Skeletal muscle tissue (tissue), 4 donors: ENCODE results near the gene PDIK1L. TPM values are rescaled to one million over a fixed set of nuclear protein-coding genes. Genes with fewer than 3 reads are reported as not detected.
A peak's percentile ranks its signal among the peaks of the same experiment; 100 is the strongest.
"Not testable (repeated sequence)": the region's sequence is repeated elsewhere in the genome, so short reads cannot be mapped to it uniquely, and the experiment has no call there.

Source experiments
- H3K27ac ChIP-seq: one replicate; pipeline ENCODE4 v1.7.0; 2013; ENCODE audit warnings: mild to moderate bottlenecking, low read depth, low read length, inconsistent platforms
- H3K27me3 ChIP-seq, 3 donors: one replicate each; pipeline ENCODE4 v1.7.0; 2013; ENCODE audit warnings: low read length in 3 of 3; ENCODE audit not compliant: control insufficient read depth in 3 of 3, insufficient read depth in 3 of 3
- H3K36me3 ChIP-seq, 3 donors: one replicate each; pipeline ENCODE4 v1.7.0; 2013; ENCODE audit warnings: low read length in 3 of 3; ENCODE audit not compliant: control insufficient read depth in 3 of 3, insufficient read depth in 3 of 3
- H3K4me1 ChIP-seq, 3 donors: one replicate each; pipeline ENCODE4 v1.7.0; 2013; ENCODE audit warnings: low read length in 3 of 3, mild to moderate bottlenecking in 3 of 3; ENCODE audit not compliant: control insufficient read depth in 3 of 3, insufficient read depth in 3 of 3
- H3K4me3 ChIP-seq, 3 donors: one replicate each; pipeline ENCODE4 v1.7.0; 2013; ENCODE audit warnings: low read length in 3 of 3
- H3K9ac ChIP-seq, 3 donors: one replicate each; pipeline ENCODE4 v1.7.0; 2013; ENCODE audit warnings: low read length in 3 of 3, mild to moderate bottlenecking in 3 of 3, moderate library complexity in 2 of 3, low read depth in 1 of 3
- H3K9me3 ChIP-seq, 3 donors: one replicate each; pipeline ENCODE4 v1.7.0; 2013; ENCODE audit warnings: low read length in 3 of 3; ENCODE audit not compliant: control insufficient read depth in 3 of 3
- total RNA-seq: library from RNA; depleted of rRNA; stranded (reverse); fragments of >200 nt; gene quantifications from one replicate; pipeline ENCODE4 v1.2.3, GENCODE V29; 2014
- donor health status: Osteomylitis.

Gene PDIK1L
- total RNA-seq, 1 donor from 2014 or later = 7.8 TPM

DNA sequence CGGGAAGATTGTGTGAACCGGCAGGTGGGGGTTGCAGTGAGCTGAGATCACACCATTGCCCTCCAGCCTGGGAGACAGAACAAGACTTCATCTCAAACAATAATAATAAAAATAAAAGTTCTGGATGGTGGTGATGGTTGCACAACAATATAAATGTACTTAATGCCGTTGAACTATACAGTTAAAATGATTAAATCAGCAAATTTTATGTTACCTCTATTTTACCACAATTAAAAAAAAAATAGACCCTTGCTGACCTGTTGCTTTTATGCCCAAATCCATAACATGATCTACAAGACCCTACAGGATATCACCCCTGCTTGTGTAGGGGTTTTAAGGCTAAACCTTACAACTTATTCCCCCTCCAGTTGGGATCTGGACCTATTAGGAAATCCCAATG is 11.8 kb upstream of the PDIK1L start:
- Histone ChIP-seq H3K4me3 (no peak overlapping the region), H3K27me3 (no peaks in the 10 kb centered on the region), H3K27ac (no peak overlapping the region), H3K9ac (no peak overlapping the region), H3K9me3 (no peaks in the 10 kb centered on the region), H3K36me3 (no peaks in the 10 kb centered on the region), H3K4me1 (peaks cover 2 to 12% (median 8%) of the 10 kb centered on the region in 3 donors)

DNA sequence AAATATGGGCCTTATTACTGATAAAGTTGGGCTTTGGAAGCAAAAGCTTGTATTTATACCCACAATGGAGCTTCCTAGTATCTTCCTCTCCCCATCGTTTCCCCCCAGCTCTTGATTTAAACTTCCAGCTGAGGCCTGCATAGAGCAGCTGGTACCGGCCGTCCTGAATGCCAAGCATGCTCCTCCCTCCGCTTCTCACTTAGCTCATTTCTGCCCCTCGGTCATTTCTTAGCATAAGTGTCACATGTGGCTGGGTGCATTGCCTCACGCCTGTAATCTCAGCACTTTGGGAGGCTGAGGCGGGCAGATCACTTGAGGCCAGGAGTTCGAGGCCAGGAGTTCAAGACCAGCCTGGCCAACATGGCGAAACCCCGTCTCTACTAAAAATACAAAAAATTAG is 11.4 kb upstream of the PDIK1L start:
- H3K36me3 ChIP-seq, H3K4me1 ChIP-seq, H3K9me3 ChIP-seq, H3K9ac ChIP-seq, H3K27ac ChIP-seq, H3K4me3 ChIP-seq, H3K27me3 ChIP-seq: not testable (repeated sequence)

DNA sequence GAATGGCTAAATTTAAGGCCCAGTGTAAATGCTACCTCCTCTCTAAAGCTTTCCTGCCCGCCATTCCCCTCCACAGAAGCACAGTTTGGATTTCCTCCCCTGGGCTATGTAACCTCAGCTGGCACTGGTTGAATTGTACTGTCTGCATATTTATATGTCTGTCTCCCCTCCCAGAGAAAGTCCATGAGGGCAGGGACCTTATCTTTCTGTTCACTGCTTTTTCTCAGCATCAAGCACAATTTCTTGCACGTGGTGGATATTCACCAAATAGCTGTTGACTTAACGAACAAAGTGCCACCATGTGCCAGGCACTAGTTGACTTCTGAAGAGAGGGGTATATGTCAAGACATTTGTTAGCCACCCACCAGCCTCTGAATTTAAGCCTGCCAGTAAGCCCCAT is 9.5 kb upstream of the PDIK1L start:
- H3K4me3 ChIP-seq = no peak overlapping the region
- H3K4me1 ChIP-seq = peaks cover 0 to 7% (median 5%) of the 10 kb centered on the region in 3 donors
- no peak overlapping the region for H3K27ac ChIP-seq
- H3K27me3 ChIP-seq = no peaks in the 10 kb centered on the region
- H3K36me3 ChIP-seq = no peaks in the 10 kb centered on the region
- H3K9me3 ChIP-seq = no peaks in the 10 kb centered on the region
- H3K9ac ChIP-seq = no peak overlapping the region

DNA sequence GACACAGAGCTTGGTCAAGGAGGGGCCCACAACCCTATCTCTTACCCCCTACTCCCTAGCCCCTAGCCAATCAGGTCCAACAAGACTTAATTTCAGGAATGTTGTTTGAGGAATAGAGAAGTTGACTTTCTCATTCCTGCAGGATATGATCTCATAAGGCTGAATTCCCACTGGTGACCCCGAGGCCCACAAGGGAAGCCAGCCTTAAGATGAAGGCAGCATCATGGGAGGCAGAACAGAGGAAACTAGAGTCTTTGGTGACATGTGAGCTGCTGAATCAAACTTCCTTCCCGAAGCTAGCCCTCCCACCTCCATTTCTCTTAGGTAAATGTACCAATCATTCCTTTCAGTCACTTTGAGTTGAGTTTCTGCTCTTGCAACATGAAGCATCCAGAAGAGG is 9.1 kb upstream of the PDIK1L start:
- no peak overlapping the region for H3K9ac ChIP-seq

DNA sequence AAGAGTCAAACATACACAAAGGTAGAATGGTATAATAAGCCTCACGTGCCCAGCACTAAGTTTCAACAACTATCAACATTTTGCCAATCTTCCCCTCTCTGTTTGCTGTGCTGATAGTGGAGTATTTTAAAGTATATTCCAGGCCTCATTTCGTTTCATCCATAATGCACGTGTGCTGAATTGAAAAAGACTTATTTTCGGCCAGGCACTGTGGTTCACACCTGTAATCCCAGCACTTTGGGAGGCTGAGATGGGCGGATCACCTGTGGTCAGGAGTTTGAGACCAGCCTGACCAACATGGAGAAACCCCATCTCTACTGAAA is 6.4 kb upstream of the PDIK1L start:
- H3K27ac ChIP-seq, H3K27me3 ChIP-seq, H3K4me3 ChIP-seq, H3K9me3 ChIP-seq, H3K36me3 ChIP-seq: not testable (repeated sequence)
- H3K4me1 ChIP-seq = peaks cover 3 to 10% (median 7%) of the 10 kb centered on the region in 3 donors
- peak overlapping the region in 1 of 3 donors; percentile 20 for H3K9ac ChIP-seq

More for the DNA sequence above, 9.1 kb upstream of the PDIK1L start:
- no peaks in the 10 kb centered on the region for H3K27me3 ChIP-seq
- H3K27ac ChIP-seq = no peak overlapping the region
- no peaks in the 10 kb centered on the region for H3K9me3 ChIP-seq
- no peaks in the 10 kb centered on the region for H3K36me3 ChIP-seq
- H3K4me1 ChIP-seq = peaks cover 0 to 7% (median 5%) of the 10 kb centered on the region in 3 donors
- H3K4me3 ChIP-seq = no peak overlapping the region

DNA sequence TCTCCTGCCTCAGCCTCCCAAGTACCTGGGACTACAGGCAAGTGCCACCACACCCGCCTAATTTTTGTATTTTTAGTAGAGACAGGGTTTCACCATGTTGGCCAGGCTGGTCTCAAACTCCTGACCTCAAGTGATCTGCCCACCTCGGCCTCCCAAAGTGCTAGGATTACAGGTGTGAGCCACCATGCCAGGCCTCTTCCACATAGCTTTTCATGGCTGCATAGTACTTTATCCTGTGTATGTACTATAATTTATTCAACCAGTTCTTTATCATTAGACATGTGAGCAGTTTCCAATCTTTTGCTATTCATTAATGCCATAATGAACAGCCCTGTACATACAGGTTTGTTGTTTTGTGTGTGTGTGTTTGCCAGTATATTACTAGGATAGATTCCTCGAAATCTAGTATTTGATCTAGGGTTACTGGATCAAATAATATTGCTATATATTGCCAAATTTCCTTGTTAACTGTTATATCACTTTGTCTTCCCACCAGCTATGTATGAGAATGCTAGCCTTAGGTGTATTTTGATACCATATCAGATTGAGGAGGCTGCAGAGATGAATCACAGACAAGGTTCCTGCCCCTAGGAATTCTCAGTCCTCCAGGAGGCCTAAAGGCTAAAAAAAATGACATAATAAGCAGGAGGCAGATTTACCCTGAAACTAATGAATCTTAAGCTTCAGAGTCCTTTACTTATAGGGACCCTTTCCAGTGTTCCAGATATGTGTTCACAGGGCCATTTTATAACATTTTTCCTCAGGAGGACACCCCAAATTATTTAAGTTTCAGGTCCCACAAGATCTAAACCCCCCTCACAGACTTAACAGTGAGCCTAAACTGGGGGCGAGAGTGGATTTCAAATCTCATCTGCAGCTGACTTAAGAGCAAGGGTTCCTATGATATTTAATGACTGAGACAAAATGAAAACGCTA is 2.1 kb upstream of the PDIK1L start:
- Histone ChIP-seq H3K9me3 (no peaks in the 10 kb centered on the region), H3K27ac (no peak overlapping the region), H3K27me3 (no peaks in the 10 kb centered on the region)

DNA sequence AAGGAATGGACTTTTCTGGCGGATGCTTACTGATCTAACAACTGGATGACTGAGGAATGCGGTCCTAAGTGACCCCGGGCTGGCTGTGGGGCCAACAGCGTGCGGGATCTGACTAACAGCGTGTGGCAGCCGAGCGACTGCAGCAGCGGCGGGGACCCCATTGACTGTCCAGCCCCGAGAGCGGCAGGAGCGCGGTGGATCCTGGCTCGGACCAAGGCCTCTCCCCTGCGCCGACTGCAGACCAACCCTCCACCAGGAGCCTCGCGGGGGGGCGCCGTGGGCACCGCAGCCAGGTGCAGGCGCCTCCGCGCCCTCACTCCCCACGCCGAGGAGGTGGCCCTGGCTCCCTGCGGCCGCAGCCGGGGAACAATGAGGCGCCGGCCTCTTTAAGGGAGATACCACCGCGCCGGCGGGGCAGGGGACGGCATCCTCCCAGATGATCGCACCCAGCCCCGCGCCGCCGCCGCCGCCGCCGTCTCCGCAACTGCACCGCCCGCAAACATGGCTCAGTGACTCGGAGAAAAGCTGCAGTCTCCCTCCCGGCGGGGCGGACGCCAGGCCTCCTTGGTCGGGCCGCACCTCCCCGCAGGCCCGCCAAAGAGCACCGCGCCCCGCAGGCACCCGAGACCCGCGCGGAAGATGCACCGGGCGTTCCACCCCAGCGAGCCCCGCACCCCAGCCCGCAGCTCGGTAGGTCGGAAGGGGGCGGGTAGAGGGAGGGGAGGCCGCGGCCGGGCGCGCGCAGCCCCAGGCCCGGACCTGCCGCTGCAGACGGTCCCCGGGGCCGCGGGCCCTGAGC is 694 bp upstream of the PDIK1L start:
- Histone ChIP-seq H3K9me3 (no peaks in the 10 kb centered on the region), H3K27me3 (no peaks in the 10 kb centered on the region), H3K36me3 (peaks cover 0 to 4% (median 0%) of the 10 kb centered on the region in 3 donors), H3K4me1 (peaks cover 26 to 38% (median 27%) of the 10 kb centered on the region in 3 donors), H3K4me3 (peak overlapping the region; percentile 75 to 99 (median 96)), H3K27ac (peak overlapping the region; percentile 86), H3K9ac (peak overlapping the region; percentile 59 to 91 (median 91))

More for the DNA sequence above, 2.1 kb upstream of the PDIK1L start:
- Histone ChIP-seq H3K4me3 (peak overlapping the region in 1 of 3 donors; percentile 5), H3K4me1 (peaks cover 27 to 33% (median 27%) of the 10 kb centered on the region in 3 donors), H3K36me3 (no peaks in the 10 kb centered on the region), H3K9ac (peak overlapping the region in 1 of 3 donors; percentile 34)

DNA sequence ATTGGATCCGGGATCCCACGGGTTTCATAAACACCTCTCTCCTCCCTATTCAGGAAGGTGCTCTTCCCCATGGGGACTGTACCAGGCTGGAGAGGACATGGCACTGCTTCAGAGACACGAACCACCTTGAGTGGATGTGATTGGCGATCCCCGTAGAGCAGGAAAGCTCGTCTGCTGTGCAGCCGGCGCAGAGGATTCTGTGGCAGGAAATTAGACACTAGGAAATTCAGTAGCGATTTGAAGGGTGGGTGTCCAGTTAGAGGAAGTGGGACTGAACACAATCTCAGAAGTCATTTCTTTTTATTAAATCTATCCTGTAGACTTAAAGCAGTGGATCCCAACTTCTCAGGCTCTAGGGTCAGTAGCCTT is 767 bp downstream of the PDIK1L start:
- no peaks in the 10 kb centered on the region for H3K9me3 ChIP-seq
- no peaks in the 10 kb centered on the region for H3K27me3 ChIP-seq
- peaks cover 0 to 10% (median 0%) of the 10 kb centered on the region in 3 donors for H3K36me3 ChIP-seq
- peaks cover 27 to 42% (median 27%) of the 10 kb centered on the region in 3 donors for H3K4me1 ChIP-seq
- H3K27ac ChIP-seq = peak overlapping the region; percentile 92
- peak overlapping the region; percentile 95 to 99 (median 96) for H3K4me3 ChIP-seq
- H3K9ac ChIP-seq = peak overlapping the region; percentile 93 to 99 (median 94)

DNA sequence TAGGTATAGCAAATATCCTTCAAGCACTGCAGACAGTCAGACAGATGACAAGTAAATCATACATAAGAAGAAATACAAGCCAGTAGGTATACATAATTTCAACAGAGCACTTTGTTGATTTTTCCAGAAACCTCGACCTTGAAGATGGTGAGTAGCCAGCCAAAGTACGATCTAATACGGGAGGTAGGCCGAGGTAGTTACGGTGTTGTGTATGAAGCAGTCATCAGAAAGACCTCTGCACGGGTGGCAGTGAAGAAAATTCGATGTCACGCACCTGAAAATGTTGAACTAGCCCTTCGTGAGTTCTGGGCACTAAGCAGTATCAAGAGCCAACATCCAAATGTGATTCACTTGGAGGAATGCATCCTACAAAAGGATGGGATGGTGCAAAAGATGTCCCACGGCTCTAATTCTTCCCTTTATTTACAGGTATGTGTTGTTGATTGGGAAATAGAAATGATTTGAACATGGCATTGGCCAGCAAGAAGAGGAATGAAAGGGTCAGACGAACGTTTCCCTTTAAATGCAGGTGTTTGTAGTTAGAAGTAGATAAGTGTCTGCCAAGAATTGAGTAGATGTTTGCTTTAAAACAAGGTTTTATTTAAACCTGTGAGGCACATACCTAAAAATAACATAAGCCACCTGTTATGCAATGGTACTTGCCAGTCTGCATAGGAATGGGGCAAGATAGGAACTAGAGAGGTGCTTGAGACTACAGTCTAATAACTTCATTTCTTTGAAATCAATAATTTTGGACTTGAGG is 2.7 kb downstream of the PDIK1L start:
- H3K36me3 ChIP-seq = peaks cover 5 to 26% (median 12%) of the 10 kb centered on the region in 3 donors
- peaks cover 27 to 48% (median 27%) of the 10 kb centered on the region in 3 donors for H3K4me1 ChIP-seq
- H3K27ac ChIP-seq = peak overlapping the region; percentile 92
- H3K9ac ChIP-seq = peak overlapping the region; percentile 74 to 82 (median 79)
- no peaks in the 10 kb centered on the region for H3K9me3 ChIP-seq
- H3K27me3 ChIP-seq = no peaks in the 10 kb centered on the region
- H3K4me3 ChIP-seq = peak overlapping the region; percentile 51 to 64 (median 59)
